ENCODE data around the gene CCDC180.

The CCDC180 gene

GRCh38 chr9:97307500-97308163 is at the start of gene CCDC180:
CCDC180 (plus strand) TSS chr9:97307659; CDS start chr9:97308064, 405 bp downstream.
- no peak for DNase-seq

- peak; percentile 55 for DNase-seq
Measured at GRCh38 chr9:97259834-97260514, 47.5 kb upstream of the CCDC180 start.

GRCh38 chr9:97271292-97271691 is 36.2 kb upstream of the CCDC180 start:
- DNase-seq: no peak

GRCh38 chr9:97272072-97272471 is 35.4 kb upstream of the CCDC180 start:
- no peak for DNase-seq

DNA sequence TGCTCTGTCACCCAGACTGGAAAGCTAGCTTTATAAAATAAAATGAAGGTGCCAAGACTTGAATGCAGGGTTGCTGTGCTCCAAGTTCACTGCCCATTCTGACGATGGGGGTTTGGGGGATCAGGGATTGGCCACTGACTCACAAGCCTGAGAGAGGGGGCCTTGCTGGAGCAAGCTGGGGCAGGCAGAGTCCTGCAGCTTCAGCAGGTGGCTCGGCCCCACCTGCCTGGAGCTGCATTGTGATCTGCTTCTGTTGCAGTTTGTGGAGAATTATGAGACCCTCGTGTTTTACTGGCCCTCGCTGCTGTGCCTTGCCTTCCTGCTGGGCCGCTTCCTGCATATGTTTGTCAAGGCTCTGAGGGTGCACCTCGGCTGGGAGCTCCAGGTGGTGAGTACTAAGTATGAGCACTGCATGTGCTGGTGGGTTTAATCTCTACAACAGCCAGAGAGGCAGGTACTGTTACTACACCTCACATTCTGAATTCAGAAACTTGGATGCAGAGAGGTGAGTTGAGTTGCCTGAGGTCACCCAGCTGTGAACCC is 31.1 kb upstream of the CCDC180 start:
- DNase-seq: no peak

GRCh38 chr9:97277953-97278352 is 29.5 kb upstream of the CCDC180 start:
- no peak for DNase-seq

DNA sequence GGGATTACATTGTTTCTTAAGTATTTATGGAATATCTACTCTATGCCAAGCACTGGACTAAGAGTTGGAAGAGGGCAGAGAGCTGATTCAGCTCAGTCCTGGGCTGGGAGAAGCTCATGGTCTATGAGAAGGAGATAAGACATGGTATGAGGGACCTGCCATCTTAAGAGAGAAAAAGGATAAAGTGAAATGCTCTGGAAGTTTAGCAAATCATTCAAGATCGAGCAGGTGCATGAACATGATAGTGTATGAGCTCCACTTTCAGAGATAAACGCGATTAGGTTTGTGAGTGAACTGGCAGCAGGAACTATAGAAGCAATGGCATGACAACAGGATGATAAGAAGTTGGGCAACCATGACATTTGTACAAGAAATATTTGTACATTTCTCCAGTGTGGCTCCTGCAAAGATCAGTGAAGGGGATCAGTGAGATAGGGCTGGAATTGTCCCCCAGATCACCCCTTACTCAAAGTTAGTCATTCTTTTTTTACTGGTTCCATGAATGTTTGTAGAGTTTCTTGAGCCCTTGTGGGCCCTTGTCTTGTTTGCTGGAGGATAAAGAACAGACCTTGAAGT is 26.6 kb upstream of the CCDC180 start:
- no peak for DNase-seq

GRCh38 chr9:97283768-97284167 is 23.7 kb upstream of the CCDC180 start:
- no peak for DNase-seq

GRCh38 chr9:97284798-97285197 is 22.7 kb upstream of the CCDC180 start:
- no peak for DNase-seq

DNA sequence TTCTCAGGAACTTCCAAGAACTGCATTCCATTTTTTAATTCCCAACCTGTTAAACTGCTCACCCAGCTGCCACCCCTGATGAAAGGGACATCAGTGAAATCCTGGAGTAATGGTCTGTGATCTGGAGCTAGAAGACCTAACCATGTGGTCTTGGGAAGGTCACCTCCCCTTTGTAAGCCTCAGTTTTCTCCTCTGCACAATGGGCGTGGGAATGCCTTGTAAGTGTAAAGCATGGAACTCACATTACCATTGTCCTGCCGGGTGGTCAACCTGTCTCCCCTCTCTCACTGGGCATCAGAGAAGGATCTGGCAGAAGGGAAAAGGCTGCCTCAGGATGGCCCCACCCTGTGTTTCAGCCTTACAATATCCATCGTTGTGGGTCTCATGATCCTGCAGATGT is 15.3 kb upstream of the CCDC180 start:
- no peak for DNase-seq

DNA sequence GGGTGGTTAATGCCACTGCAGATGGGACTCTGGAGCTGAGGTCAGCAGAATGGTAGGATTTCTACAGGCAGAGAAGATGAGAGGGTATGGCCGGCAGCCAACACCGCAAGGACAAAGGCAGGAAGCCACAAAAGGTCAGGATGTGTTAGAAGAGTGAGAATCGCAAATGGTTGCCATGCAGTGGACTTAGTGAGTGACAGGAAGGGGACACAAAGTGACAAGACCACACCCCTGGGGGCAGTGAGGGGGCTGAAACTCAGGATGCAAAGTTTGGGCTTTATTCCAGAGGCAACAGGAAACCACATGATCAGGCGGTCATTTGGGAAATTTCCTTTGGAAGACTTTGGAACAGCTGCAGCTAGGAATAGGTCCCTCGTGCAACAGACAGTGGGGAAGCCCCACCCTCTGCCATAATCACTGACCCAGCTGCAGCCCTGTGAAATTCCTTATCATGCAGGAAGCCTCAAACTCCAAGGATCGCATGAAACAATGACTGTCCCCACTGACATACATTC is 14.2 kb upstream of the CCDC180 start:
- DNase-seq: no peak

GRCh38 chr9:97293818-97294217 is 13.6 kb upstream of the CCDC180 start:
- no peak for DNase-seq

DNA sequence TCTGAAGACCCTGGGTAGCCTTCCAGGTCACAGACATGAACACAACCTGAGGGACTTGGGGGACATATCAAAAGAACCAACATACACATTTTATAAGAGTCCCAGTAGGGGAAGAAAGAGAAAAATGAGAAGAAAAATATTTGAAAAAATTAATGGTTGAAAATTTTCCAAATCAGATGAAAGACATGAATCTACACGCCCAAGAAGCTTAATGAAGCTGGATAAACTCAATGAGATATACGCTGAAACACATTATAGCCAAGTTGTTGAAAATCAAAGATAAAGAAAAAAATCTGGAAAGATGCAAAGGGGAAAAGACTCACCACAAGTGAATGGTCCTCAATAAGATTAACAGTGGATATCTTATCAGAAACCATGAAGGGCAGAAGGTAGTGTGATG is 9.6 kb upstream of the CCDC180 start:
- no peak for DNase-seq

- DNase-seq: no peak
Measured at GRCh38 chr9:97299809-97300414, 7.5 kb upstream of the CCDC180 start.

DNA sequence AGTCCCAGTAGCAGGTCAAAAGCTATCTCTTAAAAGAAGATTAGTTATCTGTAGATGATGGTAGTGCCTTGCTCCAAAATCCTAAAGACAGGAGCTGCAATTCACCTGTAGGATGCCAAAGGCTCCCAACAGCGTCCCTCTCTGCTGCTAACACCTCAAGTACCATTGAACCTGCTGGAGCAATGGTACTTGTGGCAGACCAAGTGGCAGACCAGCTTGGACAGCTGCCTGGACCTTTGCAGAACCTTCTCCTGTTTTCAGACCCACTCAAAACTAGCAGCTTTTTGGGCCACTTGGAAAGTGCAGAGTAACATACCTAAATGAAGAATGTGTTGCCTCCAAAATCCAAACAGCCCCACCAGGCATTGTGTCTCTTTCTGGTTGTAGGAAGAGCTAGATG is 6.9 kb upstream of the CCDC180 start:
- no peak for DNase-seq

GRCh38 chr9:97301974-97302373 is 5.5 kb upstream of the CCDC180 start:
- DNase-seq: no peak

DNA sequence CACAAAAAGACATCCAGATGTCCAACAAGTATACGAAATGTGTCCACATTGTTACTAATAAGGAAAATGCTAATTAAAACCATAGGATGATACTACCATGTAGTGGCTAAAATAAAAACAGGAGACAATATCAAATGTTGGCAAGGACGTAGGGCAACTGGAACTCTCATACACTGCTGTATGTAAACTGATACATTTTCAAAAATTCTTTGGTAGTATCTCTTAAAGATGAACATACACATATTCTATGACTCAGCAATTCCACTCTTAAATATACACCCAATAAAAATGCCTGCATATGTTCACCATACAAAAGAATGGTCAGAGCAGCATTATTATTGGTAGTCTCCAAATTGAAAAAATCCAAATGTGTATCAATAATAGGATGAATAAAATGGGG is 2.9 kb upstream of the CCDC180 start:
- DNase-seq: no peak

GRCh38 chr9:97305501-97306298 is 1.8 kb upstream of the CCDC180 start:
- DNase-seq: no peak

DNA sequence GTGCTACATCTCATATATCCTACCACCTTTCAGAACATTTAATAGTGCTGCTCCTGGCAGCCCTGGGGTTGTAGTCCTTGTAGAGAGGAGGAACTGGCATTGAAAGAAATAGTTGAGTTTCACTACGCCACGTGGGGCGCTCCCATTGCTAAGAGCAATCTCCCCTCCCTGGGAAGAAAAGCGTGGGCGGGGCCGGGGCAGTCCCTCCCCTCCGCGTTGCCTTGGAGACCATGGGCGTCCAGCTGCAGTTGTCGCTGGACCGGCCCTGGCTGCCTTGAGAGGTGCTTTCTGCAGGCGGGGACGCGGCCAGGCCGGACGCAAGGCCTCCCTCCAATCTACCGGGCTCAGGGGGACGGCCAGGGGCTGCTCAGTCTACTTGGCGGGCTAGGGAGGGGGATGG is 368 bp upstream of the CCDC180 start:
- no peak for DNase-seq

GRCh38 chr9:97309260-97309659 is 1.8 kb downstream of the CCDC180 start:
- no peak for DNase-seq

DNA sequence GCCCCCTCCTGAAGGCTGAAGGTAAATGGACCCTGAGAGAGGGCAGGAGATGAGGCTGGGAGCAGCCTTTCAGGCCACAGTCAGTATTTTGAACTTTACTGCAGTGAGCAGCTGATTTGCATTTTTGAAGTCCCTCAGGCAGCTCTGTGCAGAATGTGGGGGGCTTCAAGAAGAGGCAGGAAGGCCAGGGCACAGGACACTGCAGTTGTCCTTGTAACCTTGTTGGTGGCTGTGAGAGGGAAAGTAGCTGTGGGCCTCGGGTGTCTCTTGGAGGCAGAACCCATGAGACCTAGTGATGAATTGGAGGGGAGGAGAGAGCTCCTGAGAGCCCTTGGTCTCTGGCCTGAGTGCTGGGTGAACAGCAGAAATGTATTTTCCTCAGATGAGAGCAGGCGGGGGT is 2.6 kb downstream of the CCDC180 start:
- DNase-seq: no peak

- no peak for DNase-seq
Measured at GRCh38 chr9:97310896-97311295, 3.4 kb downstream of the CCDC180 start.
